ENCODE measurements around the gene ADNP2.

The ADNP2 gene

DNA sequence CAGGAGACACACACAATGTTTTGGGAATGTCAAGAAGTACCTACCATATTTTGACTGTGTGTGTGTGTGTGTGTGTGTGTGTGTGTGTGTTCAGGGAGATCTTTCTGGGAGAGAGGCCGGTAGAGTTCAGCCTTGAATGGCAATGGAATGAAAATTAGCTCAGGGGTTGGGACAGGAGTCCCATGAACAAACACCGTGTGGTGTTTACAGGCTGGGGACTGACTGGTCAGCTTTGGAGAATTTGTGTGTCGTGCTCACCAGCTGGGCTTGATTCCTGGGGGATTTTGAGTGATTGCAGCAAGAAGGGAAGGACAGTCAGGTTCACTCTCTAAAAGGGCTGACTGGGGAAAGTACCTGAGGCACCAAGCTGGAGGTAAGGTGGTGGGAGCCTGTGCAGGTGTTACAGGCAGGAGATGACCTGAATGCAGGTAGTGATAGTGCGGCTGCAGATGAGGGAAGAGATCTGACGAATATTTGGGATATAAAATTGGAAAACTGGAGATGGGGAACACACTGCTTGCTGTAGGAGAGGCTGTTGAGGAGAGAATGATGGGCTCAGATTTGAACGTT lies 2.5 kb upstream of the ADNP2 start:
- DNase-seq = no peak

DNA sequence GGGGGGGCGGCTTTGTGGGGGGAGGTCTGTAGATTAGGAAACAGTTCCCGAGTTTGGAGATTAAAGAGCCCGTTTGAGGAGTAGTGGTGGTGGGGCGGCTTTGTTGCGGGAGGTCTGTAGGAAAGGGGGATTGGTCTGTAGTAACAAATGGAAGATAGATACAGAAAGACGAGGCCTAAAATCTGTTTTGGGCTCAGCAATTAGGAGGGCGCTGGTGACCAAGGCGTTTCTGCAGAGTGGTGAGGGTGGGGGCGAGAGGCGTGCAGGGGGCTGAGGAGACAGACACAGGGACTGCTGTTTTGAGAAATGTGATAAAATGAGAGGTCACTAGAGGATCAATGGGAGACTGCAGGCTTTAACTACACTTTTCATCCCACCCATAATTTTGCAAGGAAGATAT lies 1.6 kb upstream of the ADNP2 start:
- DNase-seq = no peak

DNA sequence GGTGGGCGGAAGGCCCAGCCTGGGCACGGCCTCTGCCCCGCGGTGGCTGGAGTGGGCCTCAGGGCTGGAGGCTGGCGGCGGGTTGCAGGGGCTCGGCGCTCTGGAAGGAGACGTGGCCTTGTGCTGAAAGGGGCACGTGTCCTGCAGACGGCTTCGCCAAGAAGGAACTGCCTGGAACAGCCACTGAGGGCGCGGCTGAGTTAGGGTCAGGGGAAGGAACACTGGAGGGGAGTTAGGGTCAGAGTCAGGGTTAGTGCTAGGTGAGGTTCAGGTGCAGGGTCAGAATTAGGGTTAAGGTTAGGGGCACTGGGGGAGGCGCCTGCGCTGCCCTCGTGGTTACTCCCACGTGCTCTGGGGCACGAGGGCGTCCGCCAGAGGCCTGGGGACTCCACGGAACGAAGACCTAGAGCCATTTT lies 933 bp upstream of the ADNP2 start:
- DNase-seq = no peak

DNA sequence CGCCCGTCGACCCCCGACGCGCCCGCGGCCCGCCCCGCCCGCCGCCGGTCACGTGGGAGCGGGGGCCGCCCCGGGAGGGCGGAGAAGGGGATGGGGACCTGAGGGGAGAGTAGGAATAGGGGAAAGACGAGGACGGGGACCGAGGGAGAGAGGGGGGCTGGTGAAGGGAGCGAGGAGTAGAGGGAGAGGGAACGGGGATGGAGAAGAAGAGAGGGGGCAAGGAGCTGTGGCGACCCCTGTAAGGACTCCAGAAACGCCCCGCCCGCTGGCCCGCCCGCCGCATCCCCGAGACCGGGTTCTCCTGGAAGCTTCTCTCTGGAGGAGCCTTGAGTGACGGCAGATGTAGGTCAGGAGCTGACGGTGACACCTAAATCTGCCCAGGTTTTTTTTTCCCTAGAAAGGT lies 615 bp downstream of the ADNP2 start:
- DNase-seq = peak; percentile 36

DNA sequence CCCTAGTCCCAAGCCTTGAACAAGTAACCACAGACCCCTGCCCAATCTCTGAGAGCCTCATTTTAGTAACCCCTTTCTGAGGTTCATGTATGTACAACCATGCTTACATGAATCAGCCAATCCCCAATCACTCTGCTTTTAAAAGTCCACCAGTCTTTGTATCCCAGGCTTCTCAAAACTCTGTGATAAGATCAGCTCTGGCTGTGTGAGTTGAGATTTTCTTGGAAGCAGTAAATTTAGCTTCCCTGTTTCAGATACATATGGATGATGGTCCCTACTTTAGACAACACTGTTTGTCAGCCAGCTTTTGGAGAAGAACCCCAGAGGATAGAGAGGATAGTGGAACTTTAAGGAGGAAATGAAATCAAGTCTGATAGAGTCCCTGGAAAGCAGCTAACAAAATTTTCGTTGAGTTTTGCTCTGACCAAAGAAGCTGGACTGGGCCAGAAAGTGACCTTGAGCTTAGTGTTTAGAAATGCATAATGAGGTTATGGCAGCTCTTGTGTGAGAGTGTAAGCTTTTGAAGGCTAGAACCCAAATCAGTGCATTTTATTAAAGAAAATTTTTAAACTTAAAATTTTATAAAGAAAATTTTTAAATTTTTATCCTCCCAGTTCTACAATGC lies 3.7 kb downstream of the ADNP2 start:
- no peak for DNase-seq

DNA sequence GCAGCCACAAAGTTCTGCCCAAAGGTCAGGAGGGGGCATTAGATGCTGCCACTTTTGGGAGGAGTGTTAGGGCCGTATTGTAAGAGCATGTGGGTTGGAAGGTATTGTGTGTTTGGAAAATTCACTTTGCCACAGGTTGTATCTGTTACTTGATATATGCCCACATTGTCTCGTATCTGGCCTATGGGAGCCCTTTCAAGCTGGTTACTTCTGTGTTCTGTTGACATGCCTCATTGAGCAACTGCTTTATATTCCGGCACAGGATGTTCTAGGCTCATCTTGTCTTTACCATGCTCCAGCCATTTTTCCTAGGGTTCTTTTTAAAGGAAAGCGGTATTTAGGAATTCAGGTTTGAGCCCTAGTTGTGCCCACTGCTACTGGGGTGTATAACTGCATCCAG lies 6.0 kb downstream of the ADNP2 start:
- no peak for DNase-seq

DNA sequence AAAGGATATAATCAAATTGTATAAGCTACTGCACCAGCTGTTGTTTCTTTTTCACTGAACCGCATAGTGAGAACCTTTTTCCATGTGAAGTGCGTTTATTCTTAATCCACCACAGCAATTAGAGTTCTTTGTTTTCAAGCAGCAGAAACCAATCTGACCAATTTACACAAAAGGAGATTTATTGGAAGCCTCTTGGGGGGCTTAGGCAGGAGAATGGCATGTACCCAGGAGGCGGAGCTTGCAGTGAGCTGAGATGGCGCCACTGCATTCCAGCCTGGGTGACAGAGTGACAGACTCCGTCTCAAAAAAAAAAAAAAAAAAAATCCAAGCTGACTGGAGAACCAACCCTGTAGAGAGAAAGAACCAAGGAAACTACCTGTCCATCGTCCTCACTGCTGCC lies 10.0 kb downstream of the ADNP2 start:
- no peak for DNase-seq

DNA sequence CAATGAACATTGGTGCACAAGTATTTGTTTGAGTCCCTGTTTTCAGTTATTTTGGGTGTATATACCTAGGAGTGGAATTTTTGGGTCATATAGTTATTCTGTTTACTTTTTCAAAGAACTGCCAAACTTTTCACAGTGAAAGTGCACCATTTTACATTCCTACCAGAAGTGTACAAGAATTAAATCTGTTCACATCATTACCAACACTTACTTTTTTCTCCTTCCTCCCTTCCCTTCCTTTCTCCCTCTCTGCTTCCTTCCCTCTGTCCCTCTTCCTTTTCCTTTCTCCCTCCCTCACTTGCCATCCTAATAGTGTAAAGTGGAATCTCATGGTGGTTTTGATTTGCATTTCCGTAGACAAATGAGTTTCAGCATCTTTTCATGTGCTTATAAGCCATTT lies 11.9 kb downstream of the ADNP2 start:
- DNase-seq = no peak

DNA sequence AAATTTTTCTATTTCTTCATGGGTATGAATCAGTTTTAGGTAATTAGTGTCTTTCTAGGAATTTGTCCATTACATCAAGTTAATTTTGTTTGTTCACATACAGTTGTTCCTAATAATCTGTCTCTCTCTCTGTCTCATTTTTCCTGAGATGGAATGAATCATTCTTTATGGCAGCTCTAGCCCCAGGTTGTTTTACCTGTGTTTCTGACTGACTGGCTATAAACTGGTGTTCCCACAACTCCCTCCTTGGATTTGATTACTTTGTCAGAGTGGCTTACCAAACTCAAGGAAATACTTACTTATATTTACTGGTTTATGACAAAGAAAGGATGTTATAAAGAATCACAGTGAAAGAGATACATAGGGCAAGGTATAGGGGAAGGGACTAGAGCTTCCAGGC lies 15.1 kb downstream of the ADNP2 start:
- no peak for DNase-seq

DNA sequence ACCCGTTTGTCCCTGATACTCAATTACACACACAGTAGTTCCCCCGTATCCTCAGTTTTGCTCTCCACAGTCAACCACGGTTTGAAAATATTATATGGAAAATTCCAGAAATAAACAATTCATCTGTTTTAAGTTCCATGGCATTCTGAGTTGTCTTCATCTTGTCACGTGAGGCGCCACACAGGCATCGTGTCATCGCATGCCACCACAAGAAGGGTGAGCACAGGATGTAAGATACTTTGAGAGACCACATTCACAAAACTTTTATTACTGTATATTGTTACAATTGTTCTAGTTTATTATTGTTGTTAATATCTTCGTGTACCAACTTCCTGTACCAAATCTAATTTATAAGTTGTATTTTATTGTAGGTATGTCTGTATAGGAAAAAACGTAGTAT lies 17.7 kb downstream of the ADNP2 start:
- DNase-seq = no peak

DNA sequence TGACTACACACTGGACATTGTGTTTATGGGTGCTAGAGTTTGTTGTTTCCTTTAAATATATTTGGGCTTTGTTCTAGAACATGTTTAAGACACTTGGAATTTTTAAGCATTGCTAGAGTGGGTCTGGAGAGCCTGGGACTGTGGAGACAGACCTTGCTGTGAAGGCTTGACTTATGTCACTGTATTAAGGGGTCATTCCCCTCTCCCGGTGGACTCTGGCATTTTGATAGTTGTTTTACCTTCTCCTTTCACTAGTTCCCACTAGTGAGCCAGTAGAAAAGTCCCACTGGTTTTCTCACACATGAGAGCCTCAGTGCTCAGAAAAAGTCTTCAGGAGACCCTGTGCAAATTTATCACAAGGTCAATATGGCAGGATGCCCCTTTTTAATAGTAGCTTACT lies 18.6 kb downstream of the ADNP2 start:
- no peak for DNase-seq

DNA sequence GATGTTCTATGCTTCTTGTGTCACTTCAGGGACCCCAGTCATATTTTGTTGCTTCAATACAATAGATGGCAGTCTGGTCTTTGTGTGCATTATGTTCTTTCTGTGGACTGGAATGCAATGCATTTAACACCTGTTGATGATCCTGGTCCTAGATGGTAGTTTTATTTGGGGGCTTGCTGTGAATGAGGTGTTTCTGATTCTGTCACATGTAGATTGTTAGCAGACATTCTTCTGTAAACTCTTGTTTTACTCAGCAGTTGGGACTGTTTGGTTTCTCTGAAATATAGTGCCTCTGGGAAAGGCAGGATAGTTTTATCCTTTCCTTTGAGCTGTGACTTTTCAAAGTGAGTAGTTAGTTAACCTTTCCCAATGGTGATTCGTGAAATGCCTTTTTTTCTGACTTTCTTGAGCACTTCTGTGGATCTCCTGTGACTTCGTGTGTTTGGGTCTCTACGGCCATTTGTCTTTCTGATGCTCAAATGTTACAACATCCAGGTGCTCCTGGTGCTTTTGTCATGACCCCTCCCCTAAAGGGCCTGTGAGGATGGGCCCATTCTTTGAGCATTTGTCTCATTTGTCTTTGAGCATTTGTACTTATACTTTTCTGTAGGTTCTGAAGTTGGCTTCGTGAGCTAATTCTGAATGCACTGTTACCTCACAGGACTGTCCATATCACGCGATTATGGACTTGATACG lies 20.8 kb downstream of the ADNP2 start:
- DNase-seq = no peak

DNA sequence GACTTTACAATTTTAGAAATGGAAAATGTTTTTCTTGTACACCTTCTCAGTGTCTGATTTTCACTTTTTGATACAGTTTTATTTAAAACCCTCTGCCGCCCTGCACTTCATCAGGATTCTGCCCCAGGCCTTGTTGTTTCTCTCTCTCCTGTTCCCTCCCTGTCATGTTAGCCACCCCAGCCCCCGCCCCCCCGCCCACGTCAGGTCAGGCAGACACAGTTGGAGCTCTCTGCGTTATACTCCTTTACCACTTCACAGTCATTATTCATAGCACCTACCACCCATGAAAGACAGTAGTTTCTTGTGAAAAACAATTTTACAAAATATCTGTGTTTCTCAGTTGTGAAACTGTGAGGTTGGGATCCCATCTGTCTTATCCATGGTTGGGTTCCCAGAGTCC lies 21.5 kb downstream of the ADNP2 start:
- DNase-seq = no peak

DNA sequence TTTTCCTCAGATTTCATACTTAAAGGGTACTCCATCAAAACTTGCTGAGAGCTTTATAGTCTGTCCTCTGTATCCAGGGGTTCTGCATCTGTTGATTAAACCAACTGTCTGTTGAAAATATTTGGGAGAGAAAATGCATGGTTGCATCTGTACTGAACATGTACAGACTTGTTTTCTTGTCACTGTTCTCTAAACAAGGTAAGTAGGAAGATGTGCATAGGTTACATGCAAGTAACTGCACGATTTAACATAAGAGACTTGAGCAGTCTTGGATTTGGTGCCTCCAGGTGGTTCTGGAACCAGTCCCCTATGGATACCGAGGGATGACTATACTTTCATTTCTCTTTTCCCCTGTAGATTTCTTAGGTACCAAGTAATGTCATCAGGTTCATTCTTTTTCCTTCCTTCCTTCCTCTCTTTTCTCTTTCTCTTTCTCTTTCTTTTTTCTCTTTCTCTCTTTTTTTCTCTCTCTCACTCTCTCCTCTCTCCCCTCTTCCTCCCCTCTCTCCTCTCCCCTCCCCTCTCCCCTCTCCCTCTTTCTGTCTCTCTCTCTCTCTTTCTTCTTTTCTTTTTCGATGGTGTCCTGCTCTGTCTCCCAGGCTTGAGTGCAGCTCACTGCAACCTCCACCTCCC lies 23.2 kb downstream of the ADNP2 start:
- DNase-seq = no peak

DNA sequence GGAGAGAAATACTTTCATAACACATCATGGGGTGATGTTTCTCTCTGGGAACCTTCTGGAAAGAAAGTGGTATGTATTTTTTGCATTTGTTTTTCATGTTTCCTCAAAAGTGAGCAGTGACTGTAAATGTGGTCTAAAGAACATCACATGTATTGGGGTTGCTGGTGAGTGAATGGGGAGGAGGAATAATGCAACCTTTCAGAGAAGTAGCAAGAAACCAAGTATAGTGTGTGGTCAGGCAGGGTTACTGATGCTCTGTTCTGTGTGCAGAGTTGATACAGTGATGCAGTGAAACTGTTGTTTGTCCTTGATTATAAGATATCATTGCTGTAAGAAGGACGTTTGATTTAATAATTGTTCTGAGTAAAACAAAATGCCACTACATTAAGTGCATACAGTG lies 24.1 kb downstream of the ADNP2 start:
- DNase-seq = no peak

DNA sequence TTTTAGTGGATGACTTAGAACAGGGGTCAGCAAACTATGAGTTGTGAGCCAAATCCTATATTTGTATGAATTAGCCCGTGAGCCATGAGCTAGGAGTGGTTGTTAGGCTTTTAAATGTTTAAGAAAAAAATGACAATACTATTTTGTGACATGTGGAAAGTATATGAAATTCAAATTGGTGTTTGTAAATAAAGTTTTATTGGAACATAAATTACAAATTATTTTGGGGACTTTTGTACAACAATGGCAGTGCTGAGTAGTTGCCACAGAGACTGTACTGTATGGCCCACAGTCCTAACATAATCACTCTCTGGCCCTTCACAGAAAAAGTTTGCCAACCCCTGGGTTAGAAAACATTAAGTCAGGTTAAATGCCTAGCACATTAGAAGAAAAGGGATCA lies 26.1 kb downstream of the ADNP2 start:
- no peak for DNase-seq

DNA sequence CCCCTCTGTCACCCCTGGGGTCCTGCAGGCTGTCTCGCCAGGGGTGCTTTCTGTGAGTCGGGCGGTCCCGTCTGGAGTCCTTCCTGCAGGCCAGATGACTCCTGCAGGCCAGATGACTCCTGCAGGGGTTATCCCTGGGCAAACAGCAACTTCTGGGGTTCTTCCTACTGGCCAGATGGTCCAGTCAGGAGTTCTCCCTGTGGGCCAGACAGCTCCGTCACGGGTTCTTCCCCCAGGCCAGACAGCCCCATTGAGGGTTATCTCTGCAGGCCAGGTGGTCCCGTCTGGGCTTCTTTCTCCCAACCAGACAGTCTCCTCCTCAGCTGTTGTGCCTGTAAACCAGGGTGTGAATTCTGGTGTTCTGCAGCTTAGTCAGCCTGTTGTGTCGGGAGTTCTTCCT lies 27.6 kb downstream of the ADNP2 start:
- DNase-seq = no peak

DNA sequence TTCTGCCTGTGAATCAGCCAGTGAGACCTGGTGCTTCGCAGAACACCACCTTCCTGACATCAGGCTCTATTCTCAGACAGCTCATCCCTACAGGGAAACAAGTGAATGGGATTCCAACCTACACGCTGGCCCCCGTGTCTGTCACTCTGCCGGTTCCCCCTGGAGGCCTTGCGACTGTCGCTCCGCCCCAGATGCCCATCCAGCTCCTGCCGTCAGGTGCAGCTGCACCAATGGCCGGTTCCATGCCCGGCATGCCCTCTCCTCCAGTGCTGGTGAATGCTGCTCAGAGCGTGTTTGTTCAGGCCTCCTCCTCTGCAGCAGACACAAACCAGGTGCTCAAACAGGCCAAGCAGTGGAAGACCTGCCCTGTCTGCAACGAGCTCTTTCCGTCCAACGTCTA lies 28.1 kb downstream of the ADNP2 start:
- DNase-seq = no peak

DNA sequence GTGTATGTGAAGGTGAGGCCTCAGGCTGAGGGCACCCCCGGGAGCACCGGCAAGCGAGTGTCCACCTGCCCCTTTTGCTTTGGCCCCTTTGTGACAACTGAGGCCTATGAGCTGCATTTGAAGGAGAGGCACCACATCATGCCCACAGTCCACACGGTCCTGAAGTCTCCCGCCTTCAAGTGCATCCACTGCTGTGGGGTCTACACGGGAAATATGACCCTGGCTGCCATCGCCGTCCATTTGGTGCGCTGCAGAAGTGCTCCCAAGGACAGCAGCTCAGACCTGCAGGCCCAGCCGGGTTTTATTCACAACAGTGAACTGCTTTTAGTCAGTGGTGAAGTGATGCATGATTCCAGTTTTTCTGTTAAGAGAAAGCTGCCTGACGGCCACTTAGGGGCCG lies 28.9 kb downstream of the ADNP2 start:
- no peak for DNase-seq

DNA sequence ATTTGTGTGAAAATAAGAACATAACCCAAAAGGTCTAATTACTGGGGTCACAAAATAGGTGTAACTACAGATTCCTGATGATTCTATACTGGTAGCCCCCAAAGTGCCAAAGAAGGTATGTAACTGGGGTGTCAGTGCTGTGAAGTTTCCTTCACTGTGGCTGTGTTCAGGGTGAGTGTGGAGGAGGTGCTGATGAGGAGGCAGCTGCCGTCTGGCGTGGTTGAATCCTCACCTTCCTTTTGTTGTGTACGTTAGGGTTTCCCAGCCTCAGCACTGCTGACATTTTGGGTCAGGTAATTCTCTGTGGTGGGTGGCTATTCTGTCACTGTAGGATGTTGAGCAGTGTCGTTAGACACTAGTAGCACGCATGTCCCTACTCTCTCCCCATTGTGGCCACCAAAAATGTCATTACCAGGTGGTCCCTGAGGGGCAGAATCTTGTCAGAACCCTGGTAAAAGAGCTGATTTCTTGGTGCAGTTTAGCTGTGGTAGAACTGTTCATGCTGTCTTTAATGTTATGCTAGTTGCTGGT lies 31.5 kb downstream of the ADNP2 start:
- no peak for DNase-seq

DNA sequence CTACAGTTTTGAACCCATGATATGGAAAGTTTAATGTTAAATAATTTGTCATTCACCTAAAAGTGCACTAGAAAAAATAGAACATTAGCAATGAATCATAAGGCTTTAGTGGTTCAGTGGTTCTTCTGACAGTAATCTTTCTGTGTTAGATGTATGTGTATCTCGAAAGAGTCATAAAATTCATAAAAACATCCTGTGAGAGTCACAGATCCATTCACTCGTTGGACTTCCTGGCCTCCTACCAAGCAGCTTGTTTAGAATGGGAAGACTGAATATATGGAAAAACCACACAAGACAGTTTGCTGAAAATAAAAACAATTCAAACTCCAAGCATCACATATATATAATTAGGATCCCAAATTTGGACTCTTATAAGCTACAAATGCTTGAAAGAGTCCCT lies 34.8 kb downstream of the ADNP2 start:
- DNase-seq = no peak

DNA sequence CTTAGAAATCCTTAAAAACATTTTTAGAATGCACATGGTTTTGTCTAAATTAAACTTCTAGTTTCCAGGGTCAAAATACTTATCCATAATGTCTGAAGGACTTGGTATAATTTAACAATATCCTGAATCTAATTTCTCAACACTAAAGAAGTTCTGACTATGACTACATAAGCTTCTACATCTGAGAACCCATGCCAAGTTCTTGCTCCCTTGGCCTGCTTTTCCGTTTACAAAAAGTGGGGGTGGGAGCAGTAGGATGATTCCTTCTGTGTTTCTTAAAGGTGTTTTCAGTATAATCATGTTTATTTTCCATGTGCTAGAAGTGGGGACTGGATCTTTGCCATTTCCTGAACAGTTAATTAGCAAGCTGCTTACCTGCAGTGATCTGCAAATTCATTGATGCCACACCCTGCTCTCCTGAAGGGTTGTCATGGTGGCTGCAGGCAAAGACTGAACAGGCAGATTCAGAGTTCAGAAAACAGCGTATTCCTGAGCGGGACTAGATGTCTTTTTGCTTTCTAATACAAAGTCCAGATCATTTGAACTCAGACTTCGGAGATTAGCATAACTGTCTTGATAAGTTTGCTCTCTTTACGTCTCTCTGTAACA lies 36.2 kb downstream of the ADNP2 start:
- DNase-seq = no peak

DNA sequence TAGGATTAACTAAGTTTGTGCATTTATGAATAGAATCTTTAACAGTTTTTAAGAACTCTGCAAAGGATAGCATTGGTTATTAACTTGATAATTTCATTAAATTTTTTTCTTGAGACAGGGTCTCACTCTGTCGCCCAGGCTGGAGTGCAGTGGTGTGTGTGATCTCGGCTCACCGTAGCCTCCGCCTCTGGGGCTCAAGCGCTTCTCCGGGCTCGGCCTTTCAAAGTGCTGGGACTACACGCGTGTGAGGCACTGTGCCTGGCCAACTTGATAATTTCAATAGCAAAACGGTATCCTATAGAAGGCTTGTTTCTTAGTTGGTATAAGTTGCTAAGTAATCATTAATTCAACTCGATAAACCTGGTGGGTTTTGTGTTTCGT lies 38.0 kb downstream of the ADNP2 start:
- no peak for DNase-seq

All from stimulated activated CD4-positive, alpha-beta T cell treated with anti-CD3 and anti-CD28 coated beads, Interleukin-4, amount 100 ng/mL, for 24 hours (primary cell).